GM08714 (cell line): ENCODE measurements around the gene IBA57.

Experiments
- H3K4me3 ChIP-seq: fragments of 200-500 bp; sonication (Bioruptor generic); 2 replicates; pipeline ENCODE4 v1.5.1; 2014; ENCODE audit warnings: mild to moderate bottlenecking, low read length, inconsistent platforms
- ZNF274 ChIP-seq: IDR thresholded peaks from 2 replicates; pipeline ENCODE4 v1.6.1; 2012; ENCODE audit warnings: mild to moderate bottlenecking, low read depth, low read length

The IBA57 gene

GRCh38 chr1:228157729-228158126, 7.9 kb upstream of the IBA57 start:
- no peak for TF ChIP-seq ZNF274
- H3K4me3 ChIP-seq: no peak overlapping the region

- TF ChIP-seq ZNF274: no peak
- no peak overlapping the region for H3K4me3 ChIP-seq
These were observed 7.2 kb upstream of the IBA57 start for GRCh38 chr1:228158151-228159007.

- H3K4me3 ChIP-seq: no peak overlapping the region
- no peak for TF ChIP-seq ZNF274
These were observed 6.5 kb upstream of the IBA57 start for GRCh38 chr1:228159008-228159665.

GRCh38 chr1:228160201-228160761, 5.3 kb upstream of the IBA57 start:
- TF ChIP-seq ZNF274: no peak
- H3K4me3 ChIP-seq: no peak overlapping the region

GRCh38 chr1:228161362-228161761, 4.2 kb upstream of the IBA57 start:
- no peak for TF ChIP-seq ZNF274
- H3K4me3 ChIP-seq: no peak overlapping the region

- no peak overlapping the region for H3K4me3 ChIP-seq
- TF ChIP-seq ZNF274: no peak
These were observed 3.7 kb upstream of the IBA57 start for GRCh38 chr1:228161866-228162265.

GRCh38 chr1:228162286-228163006, 3.2 kb upstream of the IBA57 start:
- no peak overlapping the region for H3K4me3 ChIP-seq
- no peak for TF ChIP-seq ZNF274

- TF ChIP-seq ZNF274: no peak
- no peak overlapping the region for H3K4me3 ChIP-seq
These were observed 2.4 kb upstream of the IBA57 start for GRCh38 chr1:228163007-228163753.

- no peak for TF ChIP-seq ZNF274
- H3K4me3 ChIP-seq: no peak overlapping the region
These were observed 1.7 kb upstream of the IBA57 start for GRCh38 chr1:228163776-228164519.

GRCh38 chr1:228164561-228165371, 838 bp upstream of the IBA57 start:
- TF ChIP-seq ZNF274: no peak
- peak overlapping the region; percentile 81 for H3K4me3 ChIP-seq

- H3K4me3 ChIP-seq: peak overlapping the region; percentile 85
- TF ChIP-seq ZNF274: no peak
These were observed 749 bp downstream of the IBA57 start for GRCh38 chr1:228166170-228166936.
